HepG2 (cell line): Measurements from ENCODE around the gene SEC16A. TPM values are rescaled to one million over a fixed set of nuclear protein-coding genes. Genes with fewer than 3 reads are reported as not detected.

ENCODE experiments used
- AGO2 ChIP-seq: fragments of 200-400 bp; formaldehyde crosslinking; optimal IDR thresholded peaks from 2 replicates; pipeline ENCODE3; 2017; ENCODE audit warnings: mild to moderate bottlenecking, low read depth, low read length, moderate library complexity
- ARID4A ChIP-seq: sonication (generic); formaldehyde crosslinking; IDR thresholded peaks from 2 replicates; pipeline ENCODE4 v1.5.0; 2020; ENCODE audit warnings: mild to moderate bottlenecking, missing genetic modification reagents, borderline replicate concordance
- FOXC1 ChIP-seq: sonication (generic); formaldehyde crosslinking; IDR thresholded peaks from 2 replicates; pipeline ENCODE4 v1.8.0; 2022; ENCODE audit warnings: mild to moderate bottlenecking, missing genetic modification reagents, borderline replicate concordance
- KLF12 ChIP-seq: sonication (generic); formaldehyde crosslinking; IDR thresholded peaks from 2 replicates; pipeline ENCODE4 v1.4.0; 2020; ENCODE audit warnings: missing genetic modification reagents, borderline replicate concordance
- MEF2D ChIP-seq: sonication (generic); formaldehyde crosslinking; IDR thresholded peaks from 2 replicates; pipeline ENCODE4 v1.5.1; 2020; ENCODE audit warnings: mild to moderate bottlenecking, missing genetic modification reagents
- NCOA1 ChIP-seq: sonication (generic); formaldehyde crosslinking; IDR thresholded peaks from 2 replicates; pipeline ENCODE4 v1.9.0; 2021; ENCODE audit warnings: missing genetic modification reagents
- NFIC ChIP-seq: IDR thresholded peaks from 2 replicates; pipeline ENCODE4 v1.6.1; 2012; ENCODE audit warnings: mild to moderate bottlenecking, low read length, inconsistent platforms
- NR2F6 ChIP-seq, 2 experiments: IDR thresholded peaks; 2 replicates each; pipeline ENCODE4 v1.6.1; 2016; ENCODE audit warnings: antibody characterized with exemption in 1 of 2, mild to moderate bottlenecking in 1 of 2
- PAX8 ChIP-seq: sonication (generic); formaldehyde crosslinking; IDR thresholded peaks from 2 replicates; pipeline ENCODE4 v1.8.0; 2022; ENCODE audit warnings: mild to moderate bottlenecking, missing genetic modification reagents, borderline replicate concordance
- POLR2AphosphoS2 ChIP-seq: IDR thresholded peaks from 2 replicates; pipeline ENCODE4 v1.6.1; 2011; ENCODE audit warnings: low read depth, low read length, improper control_type of control experiment
- RELA ChIP-seq: sonication (generic); formaldehyde crosslinking; IDR thresholded peaks from 2 replicates; pipeline ENCODE4 v1.4.0; 2020; ENCODE audit warnings: missing genetic modification reagents
- ZBTB46 ChIP-seq: sonication (generic); formaldehyde crosslinking; IDR thresholded peaks from 2 replicates; pipeline ENCODE4 v1.4.0; 2020; ENCODE audit warnings: mild to moderate bottlenecking, missing genetic modification reagents, borderline replicate concordance
- ZNF142 ChIP-seq: sonication (generic); formaldehyde crosslinking; IDR thresholded peaks from 2 replicates; pipeline ENCODE4 v1.4.0; 2020; ENCODE audit warnings: missing genetic modification reagents
- ZNF160 ChIP-seq: sonication (generic); formaldehyde crosslinking; IDR thresholded peaks from 2 replicates; pipeline ENCODE4 v1.8.0; 2022; ENCODE audit warnings: mild to moderate bottlenecking, inconsistent platforms, missing genetic modification reagents
- ZNF263 ChIP-seq: sonication (generic); formaldehyde crosslinking; IDR thresholded peaks from 2 replicates; pipeline ENCODE4 v1.4.0; 2020; ENCODE audit warnings: missing genetic modification reagents
- ZNF460 ChIP-seq: sonication (generic); formaldehyde crosslinking; IDR thresholded peaks from 2 replicates; pipeline ENCODE4 v1.5.1; 2020; ENCODE audit warnings: missing genetic modification reagents, mild to moderate bottlenecking, borderline replicate concordance
- ZNF496 ChIP-seq: sonication (generic); formaldehyde crosslinking; IDR thresholded peaks from 2 replicates; pipeline ENCODE4 v1.8.1; 2023; ENCODE audit warnings: mild to moderate bottlenecking, moderate library complexity, missing genetic modification reagents; ENCODE audit not compliant: insufficient replicate concordance
- ZNF530 ChIP-seq: sonication (generic); formaldehyde crosslinking; IDR thresholded peaks from 2 replicates; pipeline ENCODE4 v1.5.0; 2020; ENCODE audit warnings: low read depth, mild to moderate bottlenecking, missing genetic modification reagents
- polyA plus RNA-seq, 8 experiments: library from polyadenylated mRNA; depleted of rRNA in 3 of 8; stranded (reverse) in 7 of 8; unstranded in 1 of 8; fragments of >200 nt; fragmentation: Illumina TruSeq in 4 of 8; extraction: Trizol in 4 of 8; gene quantifications; 2 replicates each; pipeline versions ENCODE4 v1.2.1 to v1.2.3, GENCODE V29; 2011 to 2016; ENCODE audit warnings: low read depth in 4 of 8, missing spikeins in 1 of 8, mixed read lengths in 1 of 8; ENCODE audit not compliant: insufficient read depth in 1 of 8
- total RNA-seq, 5 experiments: library from RNA; depleted of rRNA; stranded (reverse); fragments of >200 nt; fragmentation: Illumina TruSeq; extraction: Trizol; gene quantifications; 2 replicates each; pipeline ENCODE4 v1.2.3, GENCODE V29; 2016; ENCODE audit warnings: low read depth in 1 of 5

The SEC16A gene
- total and polyA plus RNA-seq, 2 of the 13 experiments (the other 11 are each of a cell fraction or from before 2014, with no cell fraction given), result 15.9 to 18.9 TPM

- TF ChIP-seq ARID4A (CRISPR knock-in tag) (peak; percentile 46; the same call in 1 of the 2 replicates), ZNF263 (CRISPR knock-in tag) (peak; percentile 49), FOXC1 (CRISPR knock-in tag) (no peak), ZBTB46 (CRISPR knock-in tag) (no peak), KLF12 (CRISPR knock-in tag) (peak; percentile 80; the same call in 1 of the 2 replicates), ZNF142 (CRISPR knock-in tag) (peak; percentile 74), ZNF496 (CRISPR knock-in tag) (no peak), ZNF530 (CRISPR knock-in tag) (no peak), PAX8 (CRISPR knock-in tag) (no peak), ZNF460 (CRISPR knock-in tag) (peak; percentile 38; the same call in 1 of the 2 replicates), NCOA1 (CRISPR knock-in tag) (no peak), RELA (CRISPR knock-in tag) (no peak), NFIC (no peak), AGO2 (no peak), NR2F6 (IDR thresholded peaks at IDR 0.05) (peak; percentile 36), NR2F6 (CRISPR knock-in tag; IDR thresholded peaks at IDR 0.05) (no peak), ZNF160 (no peak), POLR2AphosphoS2 (no peak), MEF2D (CRISPR knock-in tag) (peak; percentile 71)
These were observed 37.3 kb upstream of the SEC16A start (continued) for GRCh38 chr9:136520053-136520540.
